Measurements from ENCODE around the gene ZNF619.

DNA sequence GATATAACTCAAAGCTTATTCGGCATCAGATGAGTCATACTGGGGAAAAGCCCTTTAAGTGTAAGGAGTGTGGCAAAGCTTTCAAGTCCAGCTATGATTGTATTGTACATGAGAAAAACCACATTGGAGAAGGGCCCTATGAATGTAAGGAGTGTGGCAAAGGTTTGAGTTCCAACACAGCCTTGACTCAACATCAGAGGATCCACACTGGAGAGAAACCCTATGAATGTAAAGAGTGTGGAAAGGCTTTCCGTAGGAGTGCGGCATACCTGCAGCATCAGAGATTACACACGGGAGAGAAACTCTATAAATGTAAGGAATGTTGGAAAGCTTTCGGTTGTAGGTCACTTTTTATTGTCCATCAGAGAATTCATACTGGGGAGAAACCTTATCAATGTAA is 55.3 kb downstream of the ZNF619 start:
- TF ChIP-seq, protein P1, sequence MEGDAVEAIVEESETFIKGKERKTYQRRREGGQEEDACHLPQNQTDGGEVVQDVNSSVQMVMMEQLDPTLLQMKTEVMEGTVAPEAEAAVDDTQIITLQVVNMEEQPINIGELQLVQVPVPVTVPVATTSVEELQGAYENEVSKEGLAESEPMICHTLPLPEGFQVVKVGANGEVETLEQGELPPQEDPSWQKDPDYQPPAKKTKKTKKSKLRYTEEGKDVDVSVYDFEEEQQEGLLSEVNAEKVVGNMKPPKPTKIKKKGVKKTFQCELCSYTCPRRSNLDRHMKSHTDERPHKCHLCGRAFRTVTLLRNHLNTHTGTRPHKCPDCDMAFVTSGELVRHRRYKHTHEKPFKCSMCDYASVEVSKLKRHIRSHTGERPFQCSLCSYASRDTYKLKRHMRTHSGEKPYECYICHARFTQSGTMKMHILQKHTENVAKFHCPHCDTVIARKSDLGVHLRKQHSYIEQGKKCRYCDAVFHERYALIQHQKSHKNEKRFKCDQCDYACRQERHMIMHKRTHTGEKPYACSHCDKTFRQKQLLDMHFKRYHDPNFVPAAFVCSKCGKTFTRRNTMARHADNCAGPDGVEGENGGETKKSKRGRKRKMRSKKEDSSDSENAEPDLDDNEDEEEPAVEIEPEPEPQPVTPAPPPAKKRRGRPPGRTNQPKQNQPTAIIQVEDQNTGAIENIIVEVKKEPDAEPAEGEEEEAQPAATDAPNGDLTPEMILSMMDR (IDR thresholded peaks at IDR 0.05; ENCODE audit: low read depth, low read length), result no peak
- TF ChIP-seq, protein P2, sequence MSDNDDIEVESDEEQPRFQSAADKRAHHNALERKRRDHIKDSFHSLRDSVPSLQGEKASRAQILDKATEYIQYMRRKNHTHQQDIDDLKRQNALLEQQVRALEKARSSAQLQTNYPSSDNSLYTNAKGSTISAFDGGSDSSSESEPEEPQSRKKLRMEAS (IDR thresholded peaks at IDR 0.05; ENCODE audit: low read depth, low read length), result no peak
